HG02884 (cell line): Measurements from ENCODE around the gene GBF1.

Experiments used
- ATAC-seq: cut with Tn5 transposase; IDR thresholded peaks from one replicate; pipeline ENCODE4 v1.9.1; 2021; ENCODE audit warnings: mild to moderate bottlenecking, moderate library complexity; ENCODE audit not compliant: unreplicated experiment

Gene GBF1

GRCh38 chr10:102262744-102263370 is 17.5 kb downstream of the GBF1 start:
- ATAC-seq, result no peak

GRCh38 chr10:102264371-102264770 is 19.0 kb downstream of the GBF1 start:
- ATAC-seq, result no peak

GRCh38 chr10:102266670-102267069 is 21.3 kb downstream of the GBF1 start:
- ATAC-seq, result no peak

- no peak for ATAC-seq
These were observed 22.4 kb downstream of the GBF1 start for GRCh38 chr10:102267748-102268147.

GRCh38 chr10:102268375-102268888 is 23.1 kb downstream of the GBF1 start:
- ATAC-seq, result no peak

- ATAC-seq, result no peak
These were observed 23.7 kb downstream of the GBF1 start for GRCh38 chr10:102269017-102269416.

GRCh38 chr10:102274062-102274461 is 28.7 kb downstream of the GBF1 start:
- no peak for ATAC-seq

- ATAC-seq, result no peak
These were observed 30.0 kb downstream of the GBF1 start for GRCh38 chr10:102275343-102275742.

GRCh38 chr10:102279104-102279503 is 33.8 kb downstream of the GBF1 start:
- no peak for ATAC-seq

- no peak for ATAC-seq
These were observed 35.2 kb downstream of the GBF1 start for GRCh38 chr10:102280397-102281101.

GRCh38 chr10:102281102-102281487 is 35.8 kb downstream of the GBF1 start:
- ATAC-seq, result no peak

- no peak for ATAC-seq
These were observed 38.2 kb downstream of the GBF1 start for GRCh38 chr10:102283488-102283887.

GRCh38 chr10:102283890-102284289 is 38.6 kb downstream of the GBF1 start:
- ATAC-seq, result no peak

GRCh38 chr10:102284531-102284930 is 39.2 kb downstream of the GBF1 start:
- no peak for ATAC-seq

- ATAC-seq, result no peak
These were observed 39.8 kb downstream of the GBF1 start for GRCh38 chr10:102285133-102285532.

GRCh38 chr10:102286216-102286615 is 40.9 kb downstream of the GBF1 start:
- no peak for ATAC-seq

GRCh38 chr10:102287538-102287937 is 42.2 kb downstream of the GBF1 start:
- no peak for ATAC-seq

- no peak for ATAC-seq
These were observed 42.7 kb downstream of the GBF1 start for GRCh38 chr10:102287991-102288390.

- ATAC-seq, result no peak
These were observed 44.0 kb downstream of the GBF1 start for GRCh38 chr10:102289356-102289755.

GRCh38 chr10:102289840-102290239 is 44.5 kb downstream of the GBF1 start:
- ATAC-seq, result no peak

GRCh38 chr10:102291221-102291905 is 46.0 kb downstream of the GBF1 start:
- ATAC-seq, result no peak

GRCh38 chr10:102297101-102297500 is 51.8 kb downstream of the GBF1 start:
- ATAC-seq, result no peak
